HFF-Myc (cell line): ENCODE results near the gene PHC2.

Experiments used
- DNase-seq: peaks from one replicate; pipeline ENCODE4 v3.0.0-alpha.2; 2011; ENCODE audit warnings: low read depth; ENCODE audit errors: extremely low read depth
- H3K4me3 ChIP-seq: replicated peaks from 2 replicates; pipeline ENCODE4 v1.5.1; 2011; ENCODE audit warnings: low read depth, mild to moderate bottlenecking, control low read depth, low read length
- CTCF ChIP-seq: IDR thresholded peaks from 2 replicates; pipeline ENCODE4 v1.5.1; 2012; ENCODE audit warnings: mild to moderate bottlenecking, low read depth, low read length, control low read depth; ENCODE audit errors: missing control alignments

Gene PHC2

GRCh38 chr1:33307494-33307864 is 123.4 kb downstream of the PHC2 start:
- H3K4me3 ChIP-seq: no peak overlapping the region
- DNase-seq: no peak
- no peak for TF ChIP-seq CTCF

GRCh38 chr1:33306653-33307493 is 124.0 kb downstream of the PHC2 start:
- DNase-seq: no peak
- no peak for TF ChIP-seq CTCF
- no peak overlapping the region for H3K4me3 ChIP-seq

GRCh38 chr1:33305816-33306652 is 124.9 kb downstream of the PHC2 start:
- TF ChIP-seq CTCF: no peak
- H3K4me3 ChIP-seq: no peak overlapping the region
- DNase-seq: no peak

DNA sequence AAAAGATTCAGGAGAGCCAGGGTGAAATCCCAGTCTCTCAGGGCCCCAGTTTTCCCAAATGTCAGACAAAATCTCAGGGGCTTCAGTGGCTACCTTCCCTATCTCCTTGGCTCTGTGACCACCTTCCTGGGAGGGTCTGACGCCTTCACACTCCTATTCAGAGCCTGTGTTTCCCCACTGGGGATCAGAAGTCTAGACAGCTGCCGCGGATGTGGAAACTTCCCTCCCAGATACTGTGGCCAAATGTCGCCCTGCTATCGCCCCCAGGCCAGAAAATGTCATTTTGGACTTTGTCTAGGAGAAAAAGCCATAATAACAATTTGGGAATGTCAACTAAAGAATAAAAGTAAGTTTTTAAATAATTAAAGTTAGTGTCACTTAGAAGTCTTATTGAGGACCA is 125.9 kb downstream of the PHC2 start:
- DNase-seq: no peak
- no peak for TF ChIP-seq CTCF
- H3K4me3 ChIP-seq: no peak overlapping the region

- TF ChIP-seq CTCF: no peak
- DNase-seq: no peak
- no peak overlapping the region for H3K4me3 ChIP-seq
Measured at GRCh38 chr1:33302325-33302724, 128.6 kb downstream of the PHC2 start.

DNA sequence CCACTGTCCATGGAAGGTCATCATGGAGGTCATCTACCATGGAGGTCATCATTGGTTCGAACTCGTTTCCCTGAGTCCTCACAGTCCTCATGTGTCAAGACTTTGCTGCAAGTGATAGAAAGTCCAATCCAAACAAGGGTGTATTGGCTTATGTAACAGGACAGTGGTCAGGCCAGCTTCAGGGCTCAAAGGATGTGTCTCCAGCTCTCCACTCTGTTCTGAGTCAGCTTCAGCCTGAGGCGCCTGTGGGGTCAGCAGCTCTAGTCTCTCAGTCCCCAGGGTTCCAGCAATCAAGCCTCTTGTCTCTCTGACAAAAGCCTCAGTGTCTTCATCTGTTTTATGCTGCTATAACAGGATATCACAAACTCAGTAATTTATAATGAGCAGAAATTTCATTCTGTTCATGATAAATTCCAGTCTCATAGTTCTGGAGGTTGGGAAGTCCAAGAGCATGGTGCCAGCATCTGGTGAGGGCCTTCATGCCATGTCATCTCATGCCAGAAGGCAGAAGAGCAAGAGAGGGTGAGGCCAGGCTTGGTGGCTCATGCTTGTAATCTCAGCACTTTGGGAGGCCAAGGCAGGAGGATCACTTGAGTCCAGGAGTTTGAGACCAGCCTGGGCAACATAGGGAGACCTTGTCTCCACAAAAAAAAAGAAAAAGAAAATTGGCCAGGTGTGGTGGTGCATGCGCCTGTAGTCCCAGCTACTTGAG is 129.5 kb downstream of the PHC2 start:
- no peak overlapping the region for H3K4me3 ChIP-seq
- no peak for TF ChIP-seq CTCF
- no peak for DNase-seq
